ENCODE measurements around the gene ITGA2B.
A peak's percentile ranks its signal among the peaks of the same experiment; 100 is the strongest.

Gene ITGA2B

DNA sequence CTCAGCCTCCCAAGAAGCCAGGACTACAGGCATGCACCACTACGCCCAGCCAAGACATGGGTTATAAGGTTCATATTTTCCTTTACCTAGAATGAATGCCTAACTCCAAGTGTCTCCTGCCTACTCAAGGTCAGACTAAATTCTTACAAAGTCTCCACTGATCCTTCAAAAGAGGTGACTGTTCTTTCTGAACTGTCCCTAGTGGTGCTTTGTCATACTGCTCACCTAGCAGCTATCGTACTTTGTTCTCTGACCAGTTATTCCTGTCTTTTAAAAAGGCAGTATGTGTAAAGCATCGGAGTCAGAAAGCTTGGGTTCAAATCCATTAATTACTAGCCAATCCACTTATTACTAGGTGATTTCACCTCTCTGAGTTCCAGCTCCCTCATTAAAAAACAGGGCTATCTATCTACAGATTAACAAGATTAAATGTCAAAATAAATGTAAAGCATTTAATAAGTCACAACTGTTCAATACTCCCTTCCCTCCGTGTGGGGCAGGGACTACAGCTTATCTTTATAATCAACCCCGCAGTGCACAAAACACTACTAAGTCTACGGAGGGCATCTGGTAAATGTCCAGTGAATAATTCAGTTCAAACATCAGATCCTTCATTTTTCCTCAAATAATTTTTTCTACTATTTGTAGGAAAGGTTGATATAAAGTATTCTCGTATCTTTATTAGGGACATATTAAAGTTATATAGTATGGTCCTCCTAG lies 20.0 kb upstream of the ITGA2B start:
- peaks cover 16% of the 10 kb centered on the region; the same call in 1 of the 2 replicates for H3K36me3 ChIP-seq (ENCODE audit: insufficient read depth, low read length)
- H4K20me1 ChIP-seq (ENCODE audit: insufficient read depth, low read length, poor library complexity, severe bottlenecking), result no peaks in the 10 kb centered on the region
- no peaks in the 10 kb centered on the region for H3K27me3 ChIP-seq (ENCODE audit: insufficient read depth, low read length, poor library complexity, severe bottlenecking)
- H3K79me2 ChIP-seq (ENCODE audit: insufficient read depth, low read length), result no peaks in the 10 kb centered on the region
- no peak overlapping the region for H2AFZ ChIP-seq (ENCODE audit: low read length)
- TF ChIP-seq, protein P1, sequence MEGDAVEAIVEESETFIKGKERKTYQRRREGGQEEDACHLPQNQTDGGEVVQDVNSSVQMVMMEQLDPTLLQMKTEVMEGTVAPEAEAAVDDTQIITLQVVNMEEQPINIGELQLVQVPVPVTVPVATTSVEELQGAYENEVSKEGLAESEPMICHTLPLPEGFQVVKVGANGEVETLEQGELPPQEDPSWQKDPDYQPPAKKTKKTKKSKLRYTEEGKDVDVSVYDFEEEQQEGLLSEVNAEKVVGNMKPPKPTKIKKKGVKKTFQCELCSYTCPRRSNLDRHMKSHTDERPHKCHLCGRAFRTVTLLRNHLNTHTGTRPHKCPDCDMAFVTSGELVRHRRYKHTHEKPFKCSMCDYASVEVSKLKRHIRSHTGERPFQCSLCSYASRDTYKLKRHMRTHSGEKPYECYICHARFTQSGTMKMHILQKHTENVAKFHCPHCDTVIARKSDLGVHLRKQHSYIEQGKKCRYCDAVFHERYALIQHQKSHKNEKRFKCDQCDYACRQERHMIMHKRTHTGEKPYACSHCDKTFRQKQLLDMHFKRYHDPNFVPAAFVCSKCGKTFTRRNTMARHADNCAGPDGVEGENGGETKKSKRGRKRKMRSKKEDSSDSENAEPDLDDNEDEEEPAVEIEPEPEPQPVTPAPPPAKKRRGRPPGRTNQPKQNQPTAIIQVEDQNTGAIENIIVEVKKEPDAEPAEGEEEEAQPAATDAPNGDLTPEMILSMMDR (conservative IDR thresholded peaks at IDR 0.05; ENCODE audit: low read length), result 0 out of 2 replicates have a peak, but pooled peaks have one; percentile 21
- no peak for TF ChIP-seq EZH2phosphoT487 (IDR thresholded peaks at IDR 0.05; ENCODE audit: borderline replicate concordance)
- no peak overlapping the region for H3K9ac ChIP-seq (ENCODE audit: low read depth, low read length, poor library complexity, severe bottlenecking)
- no peaks in the 10 kb centered on the region for H3K9me2 ChIP-seq (replicated peaks; ENCODE audit: low read depth, low read length)
- no peak overlapping the region for H3K4me2 ChIP-seq (ENCODE audit: low read depth, low read length, poor library complexity, severe bottlenecking)
- H3K9me3 ChIP-seq (ENCODE audit: insufficient read depth, low read depth, low read length), result no peaks in the 10 kb centered on the region
- H3F3A ChIP-seq (ENCODE audit: low read depth), result no peaks in the 10 kb centered on the region
- no peaks in the 10 kb centered on the region for H3K4me1 ChIP-seq (ENCODE audit: insufficient read depth, low read length, poor library complexity, severe bottlenecking)
- H3K4me3 ChIP-seq (ENCODE audit: low read length, poor library complexity, severe bottlenecking), result no peak overlapping the region

GRCh38 chr17:44408786-44409185 lies 19.3 kb upstream of the ITGA2B start:
- no peaks in the 10 kb centered on the region for H3F3A ChIP-seq (ENCODE audit: low read depth)
- no peaks in the 10 kb centered on the region for H3K9me3 ChIP-seq (ENCODE audit: insufficient read depth, low read depth, low read length)
- H3K9ac ChIP-seq (ENCODE audit: low read depth, low read length, poor library complexity, severe bottlenecking), result no peak overlapping the region
- no peaks in the 10 kb centered on the region for H3K9me2 ChIP-seq (replicated peaks; ENCODE audit: low read depth, low read length)
- H4K20me1 ChIP-seq (ENCODE audit: insufficient read depth, low read length, poor library complexity, severe bottlenecking), result no peaks in the 10 kb centered on the region
- H3K4me2 ChIP-seq (ENCODE audit: low read depth, low read length, poor library complexity, severe bottlenecking), result no peak overlapping the region
- H3K79me2 ChIP-seq (ENCODE audit: insufficient read depth, low read length), result no peaks in the 10 kb centered on the region
- no peak for TF ChIP-seq EZH2phosphoT487 (IDR thresholded peaks at IDR 0.05; ENCODE audit: borderline replicate concordance)
- TF ChIP-seq, protein P1 (conservative IDR thresholded peaks at IDR 0.05; ENCODE audit: low read length), result no peak
- peaks cover 13% of the 10 kb centered on the region; the same call in 1 of the 2 replicates for H3K36me3 ChIP-seq (ENCODE audit: insufficient read depth, low read length)
- H3K4me1 ChIP-seq (ENCODE audit: insufficient read depth, low read length, poor library complexity, severe bottlenecking), result no peaks in the 10 kb centered on the region
- no peak overlapping the region for H3K4me3 ChIP-seq (ENCODE audit: low read length, poor library complexity, severe bottlenecking)
- no peaks in the 10 kb centered on the region for H3K27me3 ChIP-seq (ENCODE audit: insufficient read depth, low read length, poor library complexity, severe bottlenecking)
- H2AFZ ChIP-seq (ENCODE audit: low read length), result no peak overlapping the region

- Histone ChIP-seq H4K20me1 (ENCODE audit: insufficient read depth, low read length, poor library complexity, severe bottlenecking) (no peaks in the 10 kb centered on the region), H3K4me1 (ENCODE audit: insufficient read depth, low read length, poor library complexity, severe bottlenecking) (no peaks in the 10 kb centered on the region), H3K9ac (ENCODE audit: low read depth, low read length, poor library complexity, severe bottlenecking) (no peak overlapping the region), H2AFZ (ENCODE audit: low read length) (no peak overlapping the region), H3K4me2 (ENCODE audit: low read depth, low read length, poor library complexity, severe bottlenecking) (no peak overlapping the region), H3K9me3 (ENCODE audit: insufficient read depth, low read depth, low read length) (no peaks in the 10 kb centered on the region), H3K36me3 (ENCODE audit: insufficient read depth, low read length) (peaks cover 51% of the 10 kb centered on the region; the same call in 1 of the 2 replicates), H3K27me3 (ENCODE audit: insufficient read depth, low read length, poor library complexity, severe bottlenecking) (no peaks in the 10 kb centered on the region), H3K9me2 (replicated peaks; ENCODE audit: low read depth, low read length) (no peaks in the 10 kb centered on the region), H3F3A (ENCODE audit: low read depth) (no peaks in the 10 kb centered on the region), H3K79me2 (ENCODE audit: insufficient read depth, low read length) (no peaks in the 10 kb centered on the region), H3K4me3 (ENCODE audit: low read length, poor library complexity, severe bottlenecking) (no peak overlapping the region)
- TF ChIP-seq, protein P1 (conservative IDR thresholded peaks at IDR 0.05; ENCODE audit: low read length), result no peak
Observed at GRCh38 chr17:44402564-44403172, 13.2 kb upstream of the ITGA2B start.

Measured in Loucy (cell line).